NCI-H526 (cell line): ENCODE data around the gene CDH4.
A peak's percentile ranks its signal among the peaks of the same experiment; 100 is the strongest.
"Not testable (repeated sequence)": the region's sequence is repeated elsewhere in the genome, so short reads cannot be mapped to it uniquely, and the experiment has no call there.

Source experiments
- DNase-seq, 2 experiments: peaks; one replicate each; lab custom pipeline; 2025; lab: John Stamatoyannopoulos, UW

CDH4 gene

DNA sequence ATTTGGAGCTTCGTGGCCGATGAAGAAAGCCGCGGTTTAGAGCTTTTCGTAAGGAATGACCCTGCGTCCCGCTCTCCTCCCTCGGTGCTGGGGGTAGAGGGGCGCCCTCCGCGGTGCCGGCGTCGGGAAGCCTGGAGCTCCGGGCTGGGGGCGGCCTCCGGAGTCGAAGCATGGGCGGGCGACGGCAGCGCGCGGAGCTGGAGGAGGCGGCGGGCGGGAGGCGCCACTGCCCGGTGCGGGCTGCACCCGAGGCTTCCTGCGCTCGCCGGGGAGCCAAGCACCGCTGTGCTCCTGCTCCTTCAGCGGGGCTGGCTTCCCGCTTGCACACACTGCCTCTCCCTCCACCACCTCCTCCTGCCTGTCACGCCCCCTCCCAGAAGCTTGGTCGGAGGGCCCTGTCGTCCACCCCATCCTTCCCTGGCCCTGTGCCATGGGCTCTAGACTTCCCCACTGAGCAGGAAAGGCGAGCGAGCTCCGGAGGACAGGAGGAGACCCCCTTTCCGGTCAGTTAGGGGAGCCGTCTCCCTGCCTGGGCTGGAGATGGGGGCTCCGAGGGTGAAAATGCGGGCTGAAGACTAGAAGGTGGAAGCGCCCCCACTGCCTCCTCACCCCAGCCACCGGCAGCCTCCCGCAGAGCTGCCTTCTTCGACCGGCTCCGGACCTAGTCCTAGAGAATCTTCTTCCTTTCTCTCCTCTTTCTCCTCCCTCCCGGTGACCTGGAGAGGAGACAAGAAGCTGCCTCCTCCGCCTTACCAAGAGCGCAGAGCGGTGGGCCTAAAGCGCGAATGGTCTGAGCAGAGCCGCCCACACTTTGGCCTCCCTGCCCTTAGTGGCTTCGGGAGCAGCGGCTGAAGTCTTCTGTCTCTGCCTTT lies 1.8 kb downstream of the CDH4 start:
- DNase-seq = peak in 1 of 2 experiments; percentile 50

DNA sequence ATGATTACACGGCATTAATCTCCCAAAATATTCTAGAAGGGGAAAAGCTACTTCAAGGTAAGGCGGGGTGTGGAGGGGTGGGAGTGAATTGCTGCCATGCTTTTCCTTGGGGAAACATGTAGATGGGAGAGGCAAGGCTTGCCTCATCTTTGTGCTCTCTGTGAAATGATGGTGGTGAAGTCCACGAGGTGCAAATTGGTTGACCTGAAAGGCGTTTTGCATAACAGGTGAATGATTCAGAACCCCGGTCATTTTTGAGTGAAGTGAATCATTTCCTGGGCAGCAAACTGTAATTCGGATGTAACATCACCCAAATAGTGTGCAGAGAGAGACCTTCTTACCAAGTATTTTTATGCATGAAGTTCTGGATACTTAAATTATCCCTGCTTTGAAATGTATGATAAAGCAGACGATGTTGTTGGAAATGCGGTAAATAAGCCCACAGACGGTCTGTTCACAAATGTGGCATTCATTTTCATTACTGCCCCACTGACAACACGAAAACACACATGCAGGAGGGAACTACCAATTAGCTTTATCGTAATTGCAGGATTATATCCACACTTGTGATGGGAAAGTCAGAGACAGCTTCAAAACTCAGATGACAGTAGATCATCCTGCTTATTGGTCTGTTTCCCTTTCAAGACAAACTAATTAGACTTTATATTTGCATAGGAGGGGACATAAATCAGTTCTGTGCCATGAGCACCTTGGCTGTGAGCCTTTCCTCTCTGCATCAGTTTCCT lies 3.0 kb downstream of the CDH4 start:
- no peak for DNase-seq

DNA sequence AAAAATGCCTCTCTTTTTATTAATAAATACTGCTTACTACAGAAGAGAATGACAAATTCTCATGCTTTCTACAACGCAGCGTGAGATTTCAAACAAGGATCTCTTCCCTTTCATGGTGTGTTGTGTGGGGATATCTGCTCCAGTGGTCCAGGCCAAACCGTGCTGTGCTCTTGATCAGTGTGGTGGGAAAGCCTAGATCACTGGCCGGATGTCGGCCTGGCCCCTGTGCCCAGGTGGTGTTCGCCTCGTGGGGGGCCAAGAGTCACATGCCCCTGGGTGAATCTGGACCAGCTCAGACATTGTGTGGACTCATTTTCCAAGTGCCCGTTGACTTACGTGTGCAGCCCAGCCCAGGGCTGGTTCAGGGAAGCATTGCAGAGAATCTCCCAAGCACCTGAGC lies 4.3 kb downstream of the CDH4 start:
- no peak for DNase-seq

GRCh38 chr20:61256824-61257223 lies 4.8 kb downstream of the CDH4 start:
- no peak for DNase-seq

DNA sequence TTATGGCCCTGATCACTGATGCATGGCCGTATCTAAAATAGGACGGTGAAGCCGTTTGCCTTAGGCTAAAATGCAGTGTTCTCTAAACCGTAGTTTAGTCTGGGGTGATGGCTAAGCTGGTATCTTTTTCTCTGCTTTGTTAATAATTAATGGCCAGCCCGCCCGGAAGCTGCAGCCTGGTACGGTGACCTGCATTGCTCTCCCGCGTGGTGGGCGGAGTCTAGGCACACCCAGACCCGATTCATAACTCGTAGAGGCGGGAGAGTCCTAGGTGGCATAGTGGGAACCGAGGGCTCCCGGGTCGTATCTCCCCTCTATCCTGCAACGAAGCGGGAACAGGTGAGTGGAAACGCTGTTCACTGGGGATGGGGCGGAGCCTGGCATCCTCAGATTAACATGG lies 5.5 kb downstream of the CDH4 start:
- DNase-seq = peak in 1 of 2 experiments; percentile 77

GRCh38 chr20:61259741-61260140 lies 7.7 kb downstream of the CDH4 start:
- DNase-seq = no peak

- DNase-seq = peak in 1 of 2 experiments; percentile 40
Measured at GRCh38 chr20:61260905-61261304, 8.8 kb downstream of the CDH4 start.

GRCh38 chr20:61262036-61262435 lies 10.0 kb downstream of the CDH4 start:
- no peak for DNase-seq

- DNase-seq = no peak
Measured at GRCh38 chr20:61262514-61262913, 10.5 kb downstream of the CDH4 start.

DNA sequence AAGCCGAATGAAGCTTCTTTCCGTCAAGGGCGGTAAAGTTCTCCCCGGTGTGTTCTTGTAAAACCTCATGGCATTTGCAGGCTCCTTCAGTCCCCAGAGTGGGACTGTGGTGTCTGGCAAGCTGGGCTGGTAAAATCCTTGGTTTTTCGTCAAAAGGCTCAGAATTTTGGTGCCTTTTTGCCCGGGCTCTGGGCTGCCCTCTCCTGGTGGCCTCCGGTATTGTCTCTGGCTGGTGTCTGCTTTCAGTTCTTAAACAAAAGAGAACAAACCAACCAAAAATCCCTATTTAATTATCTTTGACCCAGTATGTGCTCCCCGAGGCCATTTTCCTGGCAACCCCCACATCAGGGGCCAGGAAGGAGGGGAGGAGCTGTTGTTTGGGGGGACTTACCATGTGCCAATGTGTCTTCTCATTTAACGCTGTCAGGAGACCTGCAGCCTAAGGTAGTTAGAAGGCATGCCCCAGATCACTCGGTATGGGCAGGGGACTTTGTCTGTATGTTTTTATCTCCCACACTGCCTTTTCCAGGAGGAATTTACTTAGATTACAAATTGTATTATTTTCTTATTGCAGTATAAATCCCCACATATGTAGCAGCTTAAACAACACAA lies 11.1 kb downstream of the CDH4 start:
- DNase-seq = peak in 1 of 2 experiments; percentile 17

- DNase-seq = no peak
Measured at GRCh38 chr20:61263938-61264337, 11.9 kb downstream of the CDH4 start.

DNA sequence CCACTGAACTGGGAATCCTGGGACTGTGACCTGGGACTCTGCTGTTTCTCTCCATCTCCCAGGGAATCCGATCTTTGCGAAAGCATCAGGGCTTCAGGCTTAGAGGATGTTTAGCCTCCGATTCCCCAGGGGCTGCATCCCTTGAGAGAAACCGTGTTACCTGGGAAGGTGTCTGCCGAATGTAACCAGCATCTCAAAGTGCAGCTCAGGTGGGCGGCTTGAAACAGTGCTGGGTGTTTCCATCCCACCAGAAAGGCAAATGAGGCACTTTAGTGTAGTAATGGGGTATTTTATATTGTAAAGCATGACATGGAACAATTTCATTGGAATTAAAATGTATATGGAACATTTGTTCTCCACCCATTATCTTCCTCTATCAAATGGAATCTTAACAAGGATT lies 15.2 kb downstream of the CDH4 start:
- no peak for DNase-seq

DNA sequence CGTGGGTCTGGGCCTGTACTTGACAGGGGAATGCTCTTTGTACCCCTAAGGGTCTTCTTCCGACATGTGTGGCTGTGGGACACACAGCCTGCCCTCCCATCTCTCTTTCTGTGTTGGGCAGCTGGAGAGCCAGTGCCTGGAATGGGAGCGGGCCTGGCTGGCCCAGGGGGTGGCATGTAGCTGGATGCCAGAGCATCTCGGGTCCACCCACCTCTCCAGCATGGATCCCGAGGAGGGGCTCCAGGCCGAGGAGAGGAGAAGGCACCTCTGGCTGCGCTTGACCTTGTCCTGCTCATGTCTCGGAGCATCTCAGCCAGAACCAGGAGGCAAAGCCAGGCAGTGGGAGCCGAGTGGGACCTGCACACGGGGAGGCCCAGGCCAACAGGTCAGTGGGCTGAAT lies 16.0 kb downstream of the CDH4 start:
- DNase-seq = no peak

DNA sequence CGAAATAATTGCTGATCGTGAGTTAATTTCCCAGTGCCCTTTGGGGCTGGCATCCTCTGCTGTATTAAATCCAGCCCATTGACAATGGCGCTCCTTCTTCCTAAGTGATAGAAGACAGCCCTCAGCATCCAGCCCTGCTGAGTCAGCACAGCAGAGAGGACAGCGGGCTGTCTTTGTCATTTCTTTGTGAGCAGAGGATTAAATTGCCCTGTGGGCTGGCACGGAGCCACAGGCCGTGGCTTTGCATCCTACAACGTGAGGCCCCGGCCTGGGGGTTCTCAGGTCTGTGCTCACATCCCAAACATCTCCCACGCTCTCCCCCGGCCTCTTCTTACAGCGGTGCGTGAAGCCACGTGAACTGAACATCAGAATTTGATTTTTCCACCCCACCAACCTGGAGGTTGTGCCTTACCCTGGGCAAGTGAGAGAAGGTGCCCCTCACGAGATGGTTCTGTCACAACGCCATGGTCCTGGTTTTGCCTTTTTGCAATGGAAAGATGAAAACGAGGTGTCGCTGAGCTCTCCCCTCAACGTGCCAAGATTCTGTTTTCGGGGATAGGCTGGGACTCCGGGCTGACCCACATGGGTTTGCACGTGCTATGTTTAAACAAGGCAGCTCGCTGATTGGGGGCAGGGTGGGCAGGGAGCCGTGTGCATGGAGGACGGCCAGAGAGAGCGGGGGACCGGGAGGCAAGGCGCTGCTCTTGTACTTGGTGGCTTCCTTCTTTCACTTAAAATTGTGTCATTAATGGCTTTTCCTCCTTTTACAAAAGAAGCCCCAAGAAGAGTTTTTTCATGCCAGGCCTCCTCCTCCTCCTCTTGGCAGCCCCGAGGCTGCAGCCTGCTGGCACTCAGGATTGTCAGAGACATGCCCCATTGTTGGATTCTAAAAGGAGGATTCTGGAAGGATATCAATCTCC lies 19.5 kb downstream of the CDH4 start:
- no peak for DNase-seq

DNA sequence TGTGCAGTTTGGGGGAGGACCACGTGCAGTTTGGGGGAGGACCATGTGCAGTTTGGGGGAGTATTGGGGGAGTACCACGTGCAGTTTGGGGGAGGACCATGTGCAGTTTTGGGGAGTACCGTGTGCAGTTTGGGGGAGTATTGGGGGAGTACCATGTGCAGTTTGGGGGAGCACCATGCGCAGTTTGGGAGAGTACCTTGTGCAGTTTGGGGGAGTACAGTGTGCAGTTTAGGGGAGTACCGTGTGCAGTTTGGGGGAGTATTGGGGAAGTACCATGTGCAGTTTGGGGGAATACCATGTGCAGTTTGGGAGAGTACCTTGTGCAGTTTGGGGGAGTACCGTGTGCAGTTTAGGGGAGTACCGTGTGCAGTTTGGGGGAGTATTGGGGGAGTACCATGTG lies 21.0 kb downstream of the CDH4 start:
- not testable (repeated sequence) for DNase-seq

- DNase-seq = not testable (repeated sequence)
Measured at GRCh38 chr20:61273666-61274065, 21.6 kb downstream of the CDH4 start.

DNA sequence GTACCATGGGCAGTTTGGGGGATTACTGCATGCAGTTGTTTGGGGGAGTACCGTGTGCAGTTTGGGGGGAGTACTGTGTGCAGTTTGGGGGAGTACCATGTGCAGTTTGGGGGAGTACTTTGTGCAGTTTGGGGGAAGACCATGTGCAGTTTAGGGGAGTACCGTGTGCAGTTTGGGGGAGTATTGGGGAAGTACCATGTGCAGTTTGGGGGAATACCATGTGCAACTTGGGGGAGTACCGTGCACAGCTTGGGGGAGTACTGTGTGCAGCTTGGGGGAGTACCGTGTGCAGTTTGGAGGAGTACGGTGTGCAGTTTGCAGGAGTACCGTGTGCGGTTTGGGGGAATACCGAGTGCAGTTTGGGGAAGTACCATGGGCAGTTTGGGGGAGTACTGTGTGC lies 22.3 kb downstream of the CDH4 start:
- no peak for DNase-seq

- no peak for DNase-seq
Measured at GRCh38 chr20:61278296-61278695, 26.2 kb downstream of the CDH4 start.

DNA sequence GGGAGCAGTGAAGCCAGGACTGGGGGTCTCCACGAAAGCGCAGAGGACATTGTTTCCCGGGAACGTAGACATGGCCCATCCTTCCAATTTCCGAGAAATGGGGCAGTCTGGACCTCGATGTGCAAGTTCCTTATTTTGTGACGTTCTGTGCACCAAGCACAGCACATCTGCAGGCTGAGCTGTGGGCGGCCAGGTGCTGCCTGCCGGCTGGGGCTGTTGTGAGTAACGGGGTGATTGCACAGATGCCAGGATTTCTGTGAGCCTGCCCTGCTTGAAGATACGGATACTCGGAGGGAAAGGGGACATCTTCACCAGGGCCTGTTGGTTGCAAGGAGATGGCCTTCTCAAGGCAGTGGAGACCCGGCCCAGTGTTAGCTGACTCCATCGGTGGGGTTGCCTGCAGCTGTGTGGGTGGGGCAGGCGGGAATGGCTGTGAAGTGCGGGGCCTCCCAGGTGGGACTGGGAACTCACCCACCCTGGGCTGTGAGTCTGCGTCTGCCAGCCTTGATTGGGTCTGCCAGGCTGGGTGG lies 27.6 kb downstream of the CDH4 start:
- no peak for DNase-seq

DNA sequence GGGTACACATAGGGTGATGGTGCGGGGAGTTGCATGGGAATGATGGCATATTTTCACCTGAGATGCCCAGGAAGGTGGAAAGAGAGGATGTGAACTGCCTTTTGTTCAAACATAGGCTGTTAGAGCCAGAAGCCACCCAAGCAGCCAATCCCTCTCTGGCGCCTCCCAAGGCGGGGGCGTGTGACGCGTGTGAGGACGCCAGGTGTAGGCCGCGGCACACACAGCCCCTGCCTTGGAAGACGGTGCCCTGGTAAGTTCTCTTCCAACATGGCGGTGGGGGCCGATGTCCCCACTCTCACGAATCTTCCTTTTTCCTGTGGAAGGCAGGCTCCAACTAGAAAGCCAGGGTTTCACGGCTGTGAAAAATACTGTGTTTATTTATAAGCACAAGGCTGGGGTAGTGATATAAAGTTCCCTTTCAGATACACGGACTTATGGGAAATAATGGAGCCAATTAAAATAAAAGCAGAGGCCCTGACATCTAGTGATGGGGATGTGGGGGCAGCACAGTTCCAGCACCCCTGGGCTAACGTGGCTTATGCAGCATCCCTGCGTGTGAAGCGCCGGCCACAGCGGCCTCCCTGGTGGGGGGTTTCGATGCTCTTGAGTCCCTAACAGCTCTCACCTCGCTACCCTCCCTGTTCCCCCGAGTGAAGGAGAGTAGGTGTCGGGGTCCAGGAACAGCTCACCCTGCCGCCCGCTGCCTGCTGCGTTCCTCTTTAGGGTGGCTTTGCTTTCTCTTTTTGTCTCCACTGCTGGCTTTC lies 28.3 kb downstream of the CDH4 start:
- DNase-seq = no peak
